ENCODE results near the gene SLF1. TPM values are rescaled to one million over a fixed set of nuclear protein-coding genes. Genes with fewer than 3 reads are reported as not detected.

SLF1 gene
- total RNA-seq, 1 experiment from 2014 or later = 10.2 TPM

DNA sequence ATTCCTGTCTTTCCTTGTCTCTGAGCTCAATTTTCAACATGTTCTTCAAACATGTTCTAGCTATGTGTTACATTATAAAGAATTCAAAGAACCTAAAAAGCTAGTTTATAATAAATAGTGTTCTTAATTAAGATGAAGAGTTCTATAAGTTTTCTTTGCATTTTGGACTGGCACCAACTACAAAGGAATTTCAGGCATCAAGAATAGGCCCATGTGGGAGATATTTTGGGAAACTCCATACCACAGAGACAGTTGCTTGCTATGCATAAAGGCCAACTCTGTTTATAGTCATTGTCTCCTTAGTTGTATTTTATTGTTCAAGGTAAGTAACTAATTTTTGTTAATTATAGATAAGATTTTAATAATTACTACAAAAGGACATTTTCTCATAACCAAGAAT lies 4.5 kb downstream of the SLF1 start:
- H3K4me3 ChIP-seq = no peak overlapping the region
- no peaks in the 10 kb centered on the region for H4K20me1 ChIP-seq (ENCODE audit: insufficient read depth)
- CTCF ChIA-PET = no interaction called here
- H3K4me1 ChIP-seq (replicated peaks; ENCODE audit: insufficient read depth) = peaks cover 15% of the 10 kb centered on the region; the same call in 1 of the 2 replicates
- H3K9me3 ChIP-seq (ENCODE audit: insufficient read depth, low read depth) = no peaks in the 10 kb centered on the region
- H3K9me2 ChIP-seq (ENCODE audit: insufficient read depth) = no peaks in the 10 kb centered on the region
- H3K36me3 ChIP-seq (ENCODE audit: low read depth) = no peaks in the 10 kb centered on the region
- TF ChIP-seq EZH2 (IDR thresholded peaks at IDR 0.05; ENCODE audit: low read depth) = no peak
- TF ChIP-seq, protein P1, sequence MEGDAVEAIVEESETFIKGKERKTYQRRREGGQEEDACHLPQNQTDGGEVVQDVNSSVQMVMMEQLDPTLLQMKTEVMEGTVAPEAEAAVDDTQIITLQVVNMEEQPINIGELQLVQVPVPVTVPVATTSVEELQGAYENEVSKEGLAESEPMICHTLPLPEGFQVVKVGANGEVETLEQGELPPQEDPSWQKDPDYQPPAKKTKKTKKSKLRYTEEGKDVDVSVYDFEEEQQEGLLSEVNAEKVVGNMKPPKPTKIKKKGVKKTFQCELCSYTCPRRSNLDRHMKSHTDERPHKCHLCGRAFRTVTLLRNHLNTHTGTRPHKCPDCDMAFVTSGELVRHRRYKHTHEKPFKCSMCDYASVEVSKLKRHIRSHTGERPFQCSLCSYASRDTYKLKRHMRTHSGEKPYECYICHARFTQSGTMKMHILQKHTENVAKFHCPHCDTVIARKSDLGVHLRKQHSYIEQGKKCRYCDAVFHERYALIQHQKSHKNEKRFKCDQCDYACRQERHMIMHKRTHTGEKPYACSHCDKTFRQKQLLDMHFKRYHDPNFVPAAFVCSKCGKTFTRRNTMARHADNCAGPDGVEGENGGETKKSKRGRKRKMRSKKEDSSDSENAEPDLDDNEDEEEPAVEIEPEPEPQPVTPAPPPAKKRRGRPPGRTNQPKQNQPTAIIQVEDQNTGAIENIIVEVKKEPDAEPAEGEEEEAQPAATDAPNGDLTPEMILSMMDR (conservative IDR thresholded peaks at IDR 0.05) = no peak
- peaks cover 55% of the 10 kb centered on the region for H3K79me2 ChIP-seq (ENCODE audit: low read depth)
- H3K27me3 ChIP-seq (ENCODE audit: insufficient read depth, low read depth) = no peaks in the 10 kb centered on the region
- intact Hi-C loops (cut with micrococcal nuclease; ENCODE audit: unreplicated experiment) = no loop called here
- BruUV-seq (replicated peaks) = no TSS peak
- H3K27ac ChIP-seq = no peak overlapping the region
- peaks cover 4% of the 10 kb centered on the region for H3F3A ChIP-seq (ENCODE audit: insufficient read depth, low read depth)
- H2AFZ ChIP-seq = no peak overlapping the region
- POLR2A ChIA-PET (ENCODE audit: unreplicated experiment) = interaction anchor here (0.6 kb wide), 1 partner anchor 594 kb away, joined by 3 read pairs; no protein-coding TSS in a partner anchor
- no peak overlapping the region for H3K4me2 ChIP-seq
- DNase-seq = no peak

DNA sequence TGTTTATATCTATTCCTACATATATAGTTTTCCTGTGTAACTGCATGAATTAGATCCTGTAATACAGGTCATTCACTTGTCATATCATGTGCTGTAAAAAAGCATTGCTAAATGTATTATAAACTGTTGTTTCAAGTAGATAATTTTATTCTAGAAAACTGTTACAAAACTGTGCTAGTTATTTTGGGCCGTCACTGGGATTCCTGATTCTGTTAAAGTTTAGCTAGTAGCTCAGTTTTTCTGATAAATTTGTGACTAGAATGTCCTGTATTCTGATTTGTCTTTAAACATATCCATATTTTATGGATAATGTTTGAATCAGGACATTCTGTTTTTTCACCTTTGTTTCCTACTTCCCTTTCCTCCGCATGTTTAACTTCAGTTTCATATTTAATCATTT lies 5.4 kb downstream of the SLF1 start:
- no peak overlapping the region for H3K4me3 ChIP-seq
- H3K4me2 ChIP-seq = no peak overlapping the region
- no TSS peak for BruUV-seq (replicated peaks)
- no peaks in the 10 kb centered on the region for H3K27me3 ChIP-seq (ENCODE audit: insufficient read depth, low read depth)
- H2AFZ ChIP-seq = no peak overlapping the region
- no peaks in the 10 kb centered on the region for H3K36me3 ChIP-seq (ENCODE audit: low read depth)
- H3K4me1 ChIP-seq (replicated peaks; ENCODE audit: insufficient read depth) = peaks cover 15% of the 10 kb centered on the region; the same call in 1 of the 2 replicates
- no peaks in the 10 kb centered on the region for H4K20me1 ChIP-seq (ENCODE audit: insufficient read depth)
- no peak for DNase-seq
- CTCF ChIA-PET = no interaction called here
- H3K9me2 ChIP-seq (ENCODE audit: insufficient read depth) = no peaks in the 10 kb centered on the region
- no peak overlapping the region for H3K27ac ChIP-seq
- intact Hi-C loops (cut with micrococcal nuclease; ENCODE audit: unreplicated experiment) = no loop called here
- H3K9me3 ChIP-seq (ENCODE audit: insufficient read depth, low read depth) = no peaks in the 10 kb centered on the region
- TF ChIP-seq, protein P1 (conservative IDR thresholded peaks at IDR 0.05) = no peak
- no peak for TF ChIP-seq EZH2 (IDR thresholded peaks at IDR 0.05; ENCODE audit: low read depth)
- H3K79me2 ChIP-seq (ENCODE audit: low read depth) = peaks cover 55% of the 10 kb centered on the region
- POLR2A ChIA-PET (ENCODE audit: unreplicated experiment) = no interaction called here
- H3F3A ChIP-seq (ENCODE audit: insufficient read depth, low read depth) = no peaks in the 10 kb centered on the region

DNA sequence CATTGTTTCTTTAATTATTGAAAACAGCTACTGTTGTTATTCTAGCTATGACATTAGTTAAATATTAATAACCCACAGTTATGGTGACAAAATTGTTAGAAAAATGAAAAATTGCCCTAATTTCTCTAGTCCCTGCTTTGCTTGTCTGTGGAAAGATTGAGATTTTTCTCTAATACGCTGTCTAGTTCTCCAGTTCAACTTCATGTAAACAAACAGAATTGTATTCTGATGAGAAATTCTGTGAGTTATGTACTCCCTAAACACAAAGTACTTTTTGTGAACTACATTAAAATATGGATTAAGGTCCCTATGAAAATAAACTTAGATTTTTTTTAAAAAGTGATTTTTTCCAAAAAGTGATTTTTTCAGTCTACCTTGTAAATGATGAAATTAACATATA lies 8.7 kb downstream of the SLF1 start:
- no peak for TF ChIP-seq EZH2 (IDR thresholded peaks at IDR 0.05; ENCODE audit: low read depth)
- H4K20me1 ChIP-seq (ENCODE audit: insufficient read depth) = no peaks in the 10 kb centered on the region
- H3K4me3 ChIP-seq = no peak overlapping the region
- no peaks in the 10 kb centered on the region for H3K27me3 ChIP-seq (ENCODE audit: insufficient read depth, low read depth)
- H3K36me3 ChIP-seq (ENCODE audit: low read depth) = peaks cover 4% of the 10 kb centered on the region; the same call in 1 of the 2 replicates
- no peak overlapping the region for H3K4me2 ChIP-seq
- POLR2A ChIA-PET (ENCODE audit: unreplicated experiment) = no interaction called here
- no peak overlapping the region for H3K27ac ChIP-seq
- intact Hi-C loops (cut with micrococcal nuclease; ENCODE audit: unreplicated experiment) = no loop called here
- H3K4me1 ChIP-seq (replicated peaks; ENCODE audit: insufficient read depth) = no peaks in the 10 kb centered on the region
- no peak for DNase-seq
- no peaks in the 10 kb centered on the region for H3K9me3 ChIP-seq (ENCODE audit: insufficient read depth, low read depth)
- no peaks in the 10 kb centered on the region for H3F3A ChIP-seq (ENCODE audit: insufficient read depth, low read depth)
- peaks cover 24% of the 10 kb centered on the region for H3K79me2 ChIP-seq (ENCODE audit: low read depth)
- BruUV-seq (replicated peaks) = no TSS peak
- CTCF ChIA-PET = no interaction called here
- H3K9me2 ChIP-seq (ENCODE audit: insufficient read depth) = no peaks in the 10 kb centered on the region
- H2AFZ ChIP-seq = no peak overlapping the region

DNA sequence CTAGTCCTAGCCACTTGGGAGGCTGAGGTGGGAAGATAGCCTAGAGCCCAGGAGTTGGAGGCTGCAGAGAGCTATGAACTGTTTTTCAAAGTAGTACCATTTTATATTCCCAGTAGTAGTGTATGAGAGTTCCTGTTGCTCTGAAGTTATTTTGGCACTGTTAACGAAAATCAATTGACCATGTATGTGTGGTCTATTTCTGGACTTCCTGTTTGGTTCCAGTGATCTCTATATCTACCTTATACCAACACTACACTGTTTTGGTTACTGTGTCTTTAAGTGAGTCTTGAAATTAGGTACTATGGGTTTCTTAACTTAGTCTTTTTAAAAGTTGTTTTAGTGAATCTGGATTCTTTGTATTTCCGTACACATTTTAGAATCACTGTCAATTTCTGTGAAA lies 13.6 kb downstream of the SLF1 start:
- ChIA-PET CTCF (no interaction called here), POLR2A (ENCODE audit: unreplicated experiment) (no interaction called here)
- Histone ChIP-seq H3F3A (ENCODE audit: insufficient read depth, low read depth) (no peaks in the 10 kb centered on the region), H3K27me3 (ENCODE audit: insufficient read depth, low read depth) (no peaks in the 10 kb centered on the region), H3K4me3 (no peak overlapping the region), H4K20me1 (ENCODE audit: insufficient read depth) (no peaks in the 10 kb centered on the region), H3K4me1 (replicated peaks; ENCODE audit: insufficient read depth) (no peaks in the 10 kb centered on the region), H3K27ac (no peak overlapping the region), H3K79me2 (ENCODE audit: low read depth) (no peaks in the 10 kb centered on the region; the same call in 1 of the 2 replicates), H2AFZ (no peak overlapping the region), H3K4me2 (no peak overlapping the region), H3K9me2 (ENCODE audit: insufficient read depth) (no peaks in the 10 kb centered on the region), H3K36me3 (ENCODE audit: low read depth) (peaks cover 6% of the 10 kb centered on the region; the same call in 1 of the 2 replicates), H3K9me3 (ENCODE audit: insufficient read depth, low read depth) (no peaks in the 10 kb centered on the region)
- TF ChIP-seq EZH2 (IDR thresholded peaks at IDR 0.05; ENCODE audit: low read depth) = no peak
- TF ChIP-seq, protein P1 (conservative IDR thresholded peaks at IDR 0.05) = no peak
- BruUV-seq (replicated peaks) = no TSS peak
- no peak for DNase-seq
- intact Hi-C loops (cut with micrococcal nuclease; ENCODE audit: unreplicated experiment) = no loop called here
